ENCODE data around the gene TENT5A. TPM values are rescaled to one million over a fixed set of nuclear protein-coding genes. Genes with fewer than 3 reads are reported as not detected.

The TENT5A gene
- total RNA-seq, 1 experiment from 2014 or later, result 1.7 TPM

DNA sequence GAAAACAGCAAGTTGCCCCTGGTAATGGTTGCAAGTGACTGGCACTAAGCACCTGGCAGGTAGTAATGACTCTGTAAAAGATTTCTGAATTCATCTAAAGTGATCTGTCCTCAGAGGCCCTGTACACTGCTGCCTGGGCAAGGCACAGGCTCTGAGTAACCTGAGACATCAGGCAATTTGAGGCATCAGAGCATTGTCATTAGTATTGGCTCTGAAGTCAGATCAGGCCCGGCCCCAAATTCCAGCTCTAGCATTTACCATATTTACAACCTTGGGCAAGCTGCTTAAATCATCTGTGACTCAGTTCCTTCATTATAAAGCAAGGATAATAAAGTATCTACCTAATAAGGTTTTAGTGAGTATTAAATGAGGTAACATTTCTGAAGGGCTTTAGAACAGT, 17.3 kb upstream of the TENT5A start:
- TF ChIP-seq, protein P1, sequence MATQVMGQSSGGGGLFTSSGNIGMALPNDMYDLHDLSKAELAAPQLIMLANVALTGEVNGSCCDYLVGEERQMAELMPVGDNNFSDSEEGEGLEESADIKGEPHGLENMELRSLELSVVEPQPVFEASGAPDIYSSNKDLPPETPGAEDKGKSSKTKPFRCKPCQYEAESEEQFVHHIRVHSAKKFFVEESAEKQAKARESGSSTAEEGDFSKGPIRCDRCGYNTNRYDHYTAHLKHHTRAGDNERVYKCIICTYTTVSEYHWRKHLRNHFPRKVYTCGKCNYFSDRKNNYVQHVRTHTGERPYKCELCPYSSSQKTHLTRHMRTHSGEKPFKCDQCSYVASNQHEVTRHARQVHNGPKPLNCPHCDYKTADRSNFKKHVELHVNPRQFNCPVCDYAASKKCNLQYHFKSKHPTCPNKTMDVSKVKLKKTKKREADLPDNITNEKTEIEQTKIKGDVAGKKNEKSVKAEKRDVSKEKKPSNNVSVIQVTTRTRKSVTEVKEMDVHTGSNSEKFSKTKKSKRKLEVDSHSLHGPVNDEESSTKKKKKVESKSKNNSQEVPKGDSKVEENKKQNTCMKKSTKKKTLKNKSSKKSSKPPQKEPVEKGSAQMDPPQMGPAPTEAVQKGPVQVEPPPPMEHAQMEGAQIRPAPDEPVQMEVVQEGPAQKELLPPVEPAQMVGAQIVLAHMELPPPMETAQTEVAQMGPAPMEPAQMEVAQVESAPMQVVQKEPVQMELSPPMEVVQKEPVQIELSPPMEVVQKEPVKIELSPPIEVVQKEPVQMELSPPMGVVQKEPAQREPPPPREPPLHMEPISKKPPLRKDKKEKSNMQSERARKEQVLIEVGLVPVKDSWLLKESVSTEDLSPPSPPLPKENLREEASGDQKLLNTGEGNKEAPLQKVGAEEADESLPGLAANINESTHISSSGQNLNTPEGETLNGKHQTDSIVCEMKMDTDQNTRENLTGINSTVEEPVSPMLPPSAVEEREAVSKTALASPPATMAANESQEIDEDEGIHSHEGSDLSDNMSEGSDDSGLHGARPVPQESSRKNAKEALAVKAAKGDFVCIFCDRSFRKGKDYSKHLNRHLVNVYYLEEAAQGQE (IDR thresholded peaks at IDR 0.05; ENCODE audit: insufficient read depth in 1 of 2, low read depth in 2 of 2, low read length in 1 of 2), result no peak
- TF ChIP-seq POLR2AphosphoS5 (IDR thresholded peaks at IDR 0.05; ENCODE audit: low read depth, low read length), result no peak
- no peak overlapping the region for H3K27ac ChIP-seq (ENCODE audit: low read length)
- no peak overlapping the region for H3K4me3 ChIP-seq (ENCODE audit: low read depth in 2 of 2, low read length in 2 of 2)
- H3K36me3 ChIP-seq (ENCODE audit: control insufficient read depth, insufficient read depth, low read length), result no peaks in the 10 kb centered on the region
- intact Hi-C loops (cut with micrococcal nuclease; ENCODE audit: unreplicated experiment) (no loop called here), in situ Hi-C loops (cut with HindIII; ENCODE audit: low pct_unique_long_range_greater_than_20kb, low sequenced_read_pairs) (no loop called here)
- H3K4me1 ChIP-seq (ENCODE audit: control insufficient read depth, insufficient read depth, low read length), result no peaks in the 10 kb centered on the region
- BruUV-seq (replicated peaks), result no TSS peak
- ChIA-PET POLR2A (no interaction called here), CTCF (no interaction called here)
- no peak for ATAC-seq
- H3K9me3 ChIP-seq (ENCODE audit: control insufficient read depth, insufficient read depth, low read depth, low read length), result no peaks in the 10 kb centered on the region
- no peak for DNase-seq (ENCODE audit: low read depth, low spot score)
- H3K27me3 ChIP-seq (ENCODE audit: control insufficient read depth, insufficient read depth, low read length), result no peaks in the 10 kb centered on the region

- no peaks in the 10 kb centered on the region for H3K4me1 ChIP-seq (ENCODE audit: control insufficient read depth, insufficient read depth, low read length)
- ATAC-seq, result no peak
- POLR2A ChIA-PET, result interaction anchor here (0.6 kb wide), 1 partner anchor 1387 kb away, joined by 4 read pairs; no protein-coding TSS in a partner anchor
- no TSS peak for BruUV-seq (replicated peaks)
- in situ Hi-C loops (cut with HindIII; ENCODE audit: low pct_unique_long_range_greater_than_20kb, low sequenced_read_pairs) (no loop called here), intact Hi-C loops (cut with micrococcal nuclease; ENCODE audit: unreplicated experiment) (no loop called here)
- no peaks in the 10 kb centered on the region for H3K27me3 ChIP-seq (ENCODE audit: control insufficient read depth, insufficient read depth, low read length)
- TF ChIP-seq TCF7L2 (IDR thresholded peaks at IDR 0.05; ENCODE audit: low read depth, low read length), result no peak
- TF ChIP-seq, protein P2, sequence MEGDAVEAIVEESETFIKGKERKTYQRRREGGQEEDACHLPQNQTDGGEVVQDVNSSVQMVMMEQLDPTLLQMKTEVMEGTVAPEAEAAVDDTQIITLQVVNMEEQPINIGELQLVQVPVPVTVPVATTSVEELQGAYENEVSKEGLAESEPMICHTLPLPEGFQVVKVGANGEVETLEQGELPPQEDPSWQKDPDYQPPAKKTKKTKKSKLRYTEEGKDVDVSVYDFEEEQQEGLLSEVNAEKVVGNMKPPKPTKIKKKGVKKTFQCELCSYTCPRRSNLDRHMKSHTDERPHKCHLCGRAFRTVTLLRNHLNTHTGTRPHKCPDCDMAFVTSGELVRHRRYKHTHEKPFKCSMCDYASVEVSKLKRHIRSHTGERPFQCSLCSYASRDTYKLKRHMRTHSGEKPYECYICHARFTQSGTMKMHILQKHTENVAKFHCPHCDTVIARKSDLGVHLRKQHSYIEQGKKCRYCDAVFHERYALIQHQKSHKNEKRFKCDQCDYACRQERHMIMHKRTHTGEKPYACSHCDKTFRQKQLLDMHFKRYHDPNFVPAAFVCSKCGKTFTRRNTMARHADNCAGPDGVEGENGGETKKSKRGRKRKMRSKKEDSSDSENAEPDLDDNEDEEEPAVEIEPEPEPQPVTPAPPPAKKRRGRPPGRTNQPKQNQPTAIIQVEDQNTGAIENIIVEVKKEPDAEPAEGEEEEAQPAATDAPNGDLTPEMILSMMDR (IDR thresholded peaks at IDR 0.05), result no peak
- TF ChIP-seq POLR2AphosphoS5 (IDR thresholded peaks at IDR 0.05; ENCODE audit: low read depth, low read length), result no peak
- TF ChIP-seq, protein P1 (IDR thresholded peaks at IDR 0.05; ENCODE audit: insufficient read depth in 1 of 2, low read depth in 2 of 2, low read length in 1 of 2), result no peak
- no peak for TF ChIP-seq SIN3A (IDR thresholded peaks at IDR 0.05; ENCODE audit: borderline replicate concordance, insufficient read depth, low read depth, low read length)
- no peak overlapping the region for H3K27ac ChIP-seq (ENCODE audit: low read length)
- DNase-seq (ENCODE audit: low read depth, low spot score), result no peak
- H3K4me3 ChIP-seq (ENCODE audit: low read depth in 2 of 2, low read length in 2 of 2), result no peak overlapping the region
- no peaks in the 10 kb centered on the region for H3K9me3 ChIP-seq (ENCODE audit: control insufficient read depth, insufficient read depth, low read depth, low read length)
- H3K36me3 ChIP-seq (ENCODE audit: control insufficient read depth, insufficient read depth, low read length), result no peaks in the 10 kb centered on the region
- CTCF ChIA-PET, result no interaction called here
These were observed 15.9 kb upstream of the TENT5A start for GRCh38 chr6:81768150-81768942.

All from Panc1 (cell line).